SH-SY5Y (cell line): ENCODE data around the gene SFTPB.

Experiments used
- GATA2 ChIP-seq: IDR thresholded peaks from 2 replicates; pipeline ENCODE4 v1.6.1; 2011; ENCODE audit warnings: mild to moderate bottlenecking, low read depth, low read length
- GATA3 ChIP-seq: IDR thresholded peaks from 2 replicates; pipeline ENCODE4 v1.6.1; 2011; ENCODE audit warnings: low read depth, mild to moderate bottlenecking, low read length, moderate library complexity

GRCh38 chr2:85692039-85692645 lies 24.1 kb upstream of the SFTPB start:
- TF ChIP-seq GATA3 (no peak), GATA2 (no peak)
